Measurements from ENCODE around the gene PLXNA2.

GRCh38 chr1:207991583-207992026, 252.6 kb downstream of the PLXNA2 start:
- TF ChIP-seq CTCF (IDR thresholded peaks at IDR 0.05; ENCODE audit: low read depth, low read length) (no peak), EZH2phosphoT487 (IDR thresholded peaks at IDR 0.05; ENCODE audit: low read depth) (no peak)
